Measurements from ENCODE around the gene CEP95.

Gene CEP95

DNA sequence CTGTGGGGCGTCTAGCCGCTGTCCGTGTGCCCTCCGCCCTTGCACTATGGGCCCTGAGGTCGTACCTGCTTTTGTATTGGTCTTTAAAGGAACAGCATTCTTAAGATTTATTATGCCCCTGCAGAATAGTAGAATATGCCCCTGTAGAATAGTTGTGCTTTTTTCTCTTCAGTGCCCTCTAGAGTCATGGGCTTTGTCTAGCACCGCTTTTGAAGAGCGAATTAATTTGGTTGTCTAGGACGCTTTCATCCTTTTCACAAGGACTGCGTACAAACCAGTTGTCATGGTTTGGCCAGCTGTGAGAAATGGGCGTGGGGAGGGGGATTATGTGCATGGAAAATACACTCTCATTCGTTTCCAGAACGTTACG is 621 bp downstream of the CEP95 start:
- no peak for TF ChIP-seq TAF1 (IDR thresholded peaks at IDR 0.05; ENCODE audit: low read depth, low read length)
- TF ChIP-seq POLR2AphosphoS5 (IDR thresholded peaks at IDR 0.05; ENCODE audit: low read depth, low read length), result no peak
- TF ChIP-seq POLR2A (IDR thresholded peaks at IDR 0.05; ENCODE audit: low read depth, low read length), result no peak
- TF ChIP-seq SPI1 (IDR thresholded peaks at IDR 0.05; ENCODE audit: low read depth, low read length), result no peak
- no peak for TF ChIP-seq PAX5 (IDR thresholded peaks at IDR 0.05; ENCODE audit: insufficient read depth, low read length, severe bottlenecking)
- no peak for TF ChIP-seq POU2F2 (IDR thresholded peaks at IDR 0.05; ENCODE audit: low read depth, low read length)
- DNase-seq (ENCODE audit: insufficient read length, low spot score) (peak; percentile 13), FAIRE-seq (no peak)

DNA sequence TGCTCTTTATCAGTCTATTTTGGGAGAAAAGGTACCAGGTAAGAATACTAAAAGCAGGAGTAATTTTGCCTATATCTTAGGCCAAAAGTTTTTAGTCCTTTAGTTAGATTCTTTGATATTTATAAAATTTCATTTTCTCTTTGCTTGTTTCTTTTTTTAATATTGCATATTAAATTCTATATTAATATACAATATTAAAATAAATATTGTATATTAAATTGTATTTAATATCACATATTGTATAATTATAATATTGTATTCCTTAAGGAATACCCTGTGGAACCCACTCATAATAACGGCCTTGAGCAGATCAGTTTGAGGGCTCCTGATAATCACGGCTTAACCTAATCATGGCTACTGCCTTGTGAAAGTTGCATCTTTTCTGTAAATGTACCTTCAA is 1.9 kb downstream of the CEP95 start:
- TF ChIP-seq SPI1 (IDR thresholded peaks at IDR 0.05; ENCODE audit: low read depth, low read length) (no peak), POLR2AphosphoS5 (IDR thresholded peaks at IDR 0.05; ENCODE audit: low read depth, low read length) (no peak), PAX5 (IDR thresholded peaks at IDR 0.05; ENCODE audit: insufficient read depth, low read length, severe bottlenecking) (no peak), POLR2A (IDR thresholded peaks at IDR 0.05; ENCODE audit: low read depth, low read length) (no peak), TAF1 (IDR thresholded peaks at IDR 0.05; ENCODE audit: low read depth, low read length) (no peak), POU2F2 (IDR thresholded peaks at IDR 0.05; ENCODE audit: low read depth, low read length) (no peak)
- DNase-seq (ENCODE audit: insufficient read length, low spot score) (no peak), FAIRE-seq (no peak)

GRCh38 chr17:64509179-64509578 is 2.4 kb downstream of the CEP95 start:
- TF ChIP-seq SPI1 (IDR thresholded peaks at IDR 0.05; ENCODE audit: low read depth, low read length), result no peak
- no peak for TF ChIP-seq PAX5 (IDR thresholded peaks at IDR 0.05; ENCODE audit: insufficient read depth, low read length, severe bottlenecking)
- TF ChIP-seq TAF1 (IDR thresholded peaks at IDR 0.05; ENCODE audit: low read depth, low read length), result no peak
- no peak for TF ChIP-seq POU2F2 (IDR thresholded peaks at IDR 0.05; ENCODE audit: low read depth, low read length)
- TF ChIP-seq POLR2AphosphoS5 (IDR thresholded peaks at IDR 0.05; ENCODE audit: low read depth, low read length), result no peak
- TF ChIP-seq POLR2A (IDR thresholded peaks at IDR 0.05; ENCODE audit: low read depth, low read length), result no peak
- no peak for DNase-seq (ENCODE audit: insufficient read length, low spot score)
- no peak for FAIRE-seq

DNA sequence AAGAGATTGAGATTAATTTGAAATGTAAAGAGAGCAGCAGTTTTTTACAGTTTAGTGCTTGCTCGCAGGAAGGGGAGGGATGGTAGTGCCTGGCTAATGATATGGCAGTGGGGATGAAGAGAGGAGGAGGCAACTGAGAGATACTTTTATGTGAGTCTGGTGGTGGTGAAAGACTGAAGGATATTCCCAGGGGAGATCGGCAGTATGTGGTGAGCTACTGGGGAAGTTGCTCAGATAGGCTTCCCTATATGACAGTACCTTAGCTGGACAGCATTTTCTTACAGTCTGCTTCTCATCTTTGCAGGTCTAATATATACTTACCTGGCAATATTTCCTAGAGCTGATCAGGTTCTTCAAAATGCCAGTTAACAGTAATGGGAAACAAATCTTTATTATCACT is 8.6 kb downstream of the CEP95 start:
- DNase-seq (ENCODE audit: insufficient read length, low spot score), result no peak
- no peak for TF ChIP-seq POU2F2 (IDR thresholded peaks at IDR 0.05; ENCODE audit: low read depth, low read length)
- TF ChIP-seq PAX5 (IDR thresholded peaks at IDR 0.05; ENCODE audit: insufficient read depth, low read length, severe bottlenecking), result no peak
- no peak for TF ChIP-seq TAF1 (IDR thresholded peaks at IDR 0.05; ENCODE audit: low read depth, low read length)
- TF ChIP-seq POLR2AphosphoS5 (IDR thresholded peaks at IDR 0.05; ENCODE audit: low read depth, low read length), result no peak
- no peak for FAIRE-seq

DNA sequence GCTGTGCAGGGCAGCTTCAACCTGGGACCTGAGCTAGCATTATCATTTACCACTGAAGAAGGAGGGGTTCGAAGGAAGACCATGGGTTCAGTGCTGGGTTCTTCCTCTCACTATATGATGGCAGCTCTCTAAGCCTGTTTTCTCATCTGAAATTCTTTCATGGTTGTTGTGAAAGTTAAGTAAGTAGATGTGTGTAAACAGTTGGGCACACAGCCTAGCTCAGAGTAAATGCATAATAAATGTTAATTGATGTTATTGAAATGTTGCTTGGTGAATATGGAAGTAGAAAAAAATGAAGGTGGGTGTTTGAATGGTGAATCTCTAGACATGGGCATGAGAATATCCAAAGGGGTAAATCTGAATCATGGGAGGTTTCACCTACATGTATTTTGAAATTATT is 9.1 kb downstream of the CEP95 start:
- DNase-seq (ENCODE audit: insufficient read length, low spot score) (no peak), FAIRE-seq (no peak)
- TF ChIP-seq POU2F2 (IDR thresholded peaks at IDR 0.05; ENCODE audit: low read depth, low read length), result no peak
- no peak for TF ChIP-seq TAF1 (IDR thresholded peaks at IDR 0.05; ENCODE audit: low read depth, low read length)
- no peak for TF ChIP-seq POLR2AphosphoS5 (IDR thresholded peaks at IDR 0.05; ENCODE audit: low read depth, low read length)
- no peak for TF ChIP-seq POLR2A (IDR thresholded peaks at IDR 0.05; ENCODE audit: low read depth, low read length)
- no peak for TF ChIP-seq PAX5 (IDR thresholded peaks at IDR 0.05; ENCODE audit: insufficient read depth, low read length, severe bottlenecking)
- TF ChIP-seq SPI1 (IDR thresholded peaks at IDR 0.05; ENCODE audit: low read depth, low read length), result no peak

GRCh38 chr17:64519601-64520000 is 12.8 kb downstream of the CEP95 start:
- DNase-seq (ENCODE audit: insufficient read length, low spot score), result no peak
- FAIRE-seq, result no peak
- no peak for TF ChIP-seq POLR2A (IDR thresholded peaks at IDR 0.05; ENCODE audit: low read depth, low read length)
- no peak for TF ChIP-seq POU2F2 (IDR thresholded peaks at IDR 0.05; ENCODE audit: low read depth, low read length)
- no peak for TF ChIP-seq TAF1 (IDR thresholded peaks at IDR 0.05; ENCODE audit: low read depth, low read length)
- no peak for TF ChIP-seq PAX5 (IDR thresholded peaks at IDR 0.05; ENCODE audit: insufficient read depth, low read length, severe bottlenecking)
- TF ChIP-seq POLR2AphosphoS5 (IDR thresholded peaks at IDR 0.05; ENCODE audit: low read depth, low read length), result no peak

- DNase-seq (ENCODE audit: insufficient read length, low spot score) (no peak), FAIRE-seq (no peak)
- no peak for TF ChIP-seq TAF1 (IDR thresholded peaks at IDR 0.05; ENCODE audit: low read depth, low read length)
- no peak for TF ChIP-seq POU2F2 (IDR thresholded peaks at IDR 0.05; ENCODE audit: low read depth, low read length)
- no peak for TF ChIP-seq POLR2AphosphoS5 (IDR thresholded peaks at IDR 0.05; ENCODE audit: low read depth, low read length)
- TF ChIP-seq POLR2A (IDR thresholded peaks at IDR 0.05; ENCODE audit: low read depth, low read length), result no peak
- TF ChIP-seq PAX5 (IDR thresholded peaks at IDR 0.05; ENCODE audit: insufficient read depth, low read length, severe bottlenecking), result no peak
- no peak for TF ChIP-seq SPI1 (IDR thresholded peaks at IDR 0.05; ENCODE audit: low read depth, low read length)
Observed at GRCh38 chr17:64520359-64520758, 13.6 kb downstream of the CEP95 start.

- no peak for DNase-seq (ENCODE audit: insufficient read length, low spot score)
- TF ChIP-seq POLR2AphosphoS5 (IDR thresholded peaks at IDR 0.05; ENCODE audit: low read depth, low read length) (no peak), SPI1 (IDR thresholded peaks at IDR 0.05; ENCODE audit: low read depth, low read length) (no peak), TAF1 (IDR thresholded peaks at IDR 0.05; ENCODE audit: low read depth, low read length) (no peak), PAX5 (IDR thresholded peaks at IDR 0.05; ENCODE audit: insufficient read depth, low read length, severe bottlenecking) (no peak), POU2F2 (IDR thresholded peaks at IDR 0.05; ENCODE audit: low read depth, low read length) (no peak)
- no peak for FAIRE-seq
Observed at GRCh38 chr17:64527914-64528313, 21.1 kb downstream of the CEP95 start.

DNA sequence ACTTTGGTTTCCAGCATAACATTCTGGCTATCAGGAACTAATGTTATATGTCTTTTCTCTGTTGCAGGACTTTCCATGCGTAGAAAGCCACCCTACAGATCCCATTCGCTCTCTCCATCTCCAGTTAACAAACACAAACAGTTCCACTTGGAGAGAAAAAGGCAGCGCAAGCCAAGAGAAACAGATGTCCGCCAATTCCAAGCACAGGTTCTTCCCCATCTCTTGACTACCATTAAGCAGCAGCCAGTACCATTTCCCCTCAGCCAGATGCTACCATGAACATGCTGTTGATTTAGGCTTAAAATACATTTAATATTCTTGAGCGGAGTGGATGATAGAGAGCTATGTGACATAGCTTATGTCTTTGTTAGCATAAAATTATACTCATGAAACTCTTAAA is 22.4 kb downstream of the CEP95 start:
- TF ChIP-seq POLR2AphosphoS5 (IDR thresholded peaks at IDR 0.05; ENCODE audit: low read depth, low read length), result no peak
- no peak for TF ChIP-seq POLR2A (IDR thresholded peaks at IDR 0.05; ENCODE audit: low read depth, low read length)
- TF ChIP-seq SPI1 (IDR thresholded peaks at IDR 0.05; ENCODE audit: low read depth, low read length), result no peak
- no peak for TF ChIP-seq TAF1 (IDR thresholded peaks at IDR 0.05; ENCODE audit: low read depth, low read length)
- no peak for TF ChIP-seq PAX5 (IDR thresholded peaks at IDR 0.05; ENCODE audit: insufficient read depth, low read length, severe bottlenecking)
- TF ChIP-seq POU2F2 (IDR thresholded peaks at IDR 0.05; ENCODE audit: low read depth, low read length), result no peak
- DNase-seq (ENCODE audit: insufficient read length, low spot score) (no peak), FAIRE-seq (no peak)

DNA sequence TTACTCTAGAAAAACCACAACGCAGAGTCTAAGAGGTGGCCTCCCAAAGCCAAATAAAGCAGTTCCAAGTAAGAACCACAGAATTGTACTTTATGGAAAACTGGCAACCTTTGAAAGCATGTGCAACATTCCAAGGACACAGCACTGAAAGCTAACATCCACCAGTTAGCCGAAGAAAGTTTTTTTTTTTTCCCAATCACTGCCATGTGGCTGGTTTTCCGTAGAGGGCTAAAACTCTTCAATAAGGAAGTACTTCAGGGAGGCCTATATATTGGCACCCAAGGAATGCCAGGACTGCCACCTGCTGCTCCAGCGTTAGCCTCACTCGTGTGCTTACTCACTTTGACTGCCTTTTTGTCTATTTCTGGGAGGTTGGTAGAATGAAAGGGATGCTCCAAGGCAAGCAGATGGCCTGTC is 25.2 kb downstream of the CEP95 start:
- TF ChIP-seq TAF1 (IDR thresholded peaks at IDR 0.05; ENCODE audit: low read depth, low read length), result no peak
- TF ChIP-seq POU2F2 (IDR thresholded peaks at IDR 0.05; ENCODE audit: low read depth, low read length), result no peak
- DNase-seq (ENCODE audit: insufficient read length, low spot score) (no peak), FAIRE-seq (no peak)
